CD8-positive, alpha-beta memory T cell (primary cell): ENCODE results near the gene WFS1. TPM values are rescaled to one million over a fixed set of nuclear protein-coding genes. Genes with fewer than 3 reads are reported as not detected.

ENCODE experiments used
- CTCF ChIA-PET: fragments of 350-600 bp; sonication (Branson Sonifier 250); formaldehyde crosslinking; loops from one replicate; lab custom pipeline; 2021; ENCODE audit warnings: antibody characterized with exemption; lab: Charles Lee
- POLR2A ChIA-PET: fragments of 350-600 bp; sonication (Branson Sonifier 250); formaldehyde crosslinking; loops from one replicate; lab custom pipeline; 2021; ENCODE audit warnings: antibody characterized with exemption; lab: Charles Lee
- DNase-seq, 5 donors: peaks; one replicate each; pipeline versions ENCODE4 v3.0.0 to v3.0.0-alpha.2; 2020 to 2022; ENCODE audit warnings: mixed read lengths in 1 of 5
- H3K27ac ChIP-seq: one replicate; pipeline ENCODE4 v1.7.0; 2013; ENCODE audit warnings: low read depth, mild to moderate bottlenecking, low read length, moderate library complexity
- H3K27me3 ChIP-seq: 2 replicates; pipeline ENCODE4 v1.7.0; 2013; ENCODE audit warnings: low read length, mild to moderate bottlenecking; ENCODE audit not compliant: insufficient read depth, poor library complexity, severe bottlenecking
- H3K36me3 ChIP-seq: 2 replicates; pipeline ENCODE4 v1.7.0; 2013; ENCODE audit warnings: mild to moderate bottlenecking, low read length, moderate library complexity; ENCODE audit not compliant: insufficient read depth
- H3K4me1 ChIP-seq: 2 replicates; pipeline ENCODE4 v1.7.0; 2013; ENCODE audit warnings: mild to moderate bottlenecking, low read length, moderate library complexity; ENCODE audit not compliant: insufficient read depth
- H3K4me3 ChIP-seq: 2 replicates; pipeline ENCODE4 v1.7.0; 2013; ENCODE audit warnings: mild to moderate bottlenecking, low read length
- H3K9me3 ChIP-seq: 2 replicates; pipeline ENCODE4 v1.7.0; 2013; ENCODE audit warnings: mild to moderate bottlenecking, low read length
- H3K27ac Mint-ChIP-seq, 8 donors: one replicate each; pipeline ENCODE4 v1.8.0; 2020 to 2021; ENCODE audit warnings: mixed read lengths in 8 of 8, mild to moderate bottlenecking in 6 of 8, inconsistent platforms in 3 of 8, moderate library complexity in 3 of 8
- H3K27me3 Mint-ChIP-seq, 2 donors: one replicate each; pipeline ENCODE4 v1.8.0; 2020 to 2021; ENCODE audit warnings: mixed read lengths in 2 of 2, mild to moderate bottlenecking in 1 of 2, moderate library complexity in 1 of 2
- H3K36me3 Mint-ChIP-seq, 3 donors: one replicate each; pipeline ENCODE4 v1.8.0; 2020 to 2021; ENCODE audit warnings: mixed read lengths in 3 of 3, inconsistent platforms in 1 of 3, mild to moderate bottlenecking in 1 of 3
- H3K4me1 Mint-ChIP-seq, 3 donors: one replicate each; pipeline ENCODE4 v1.8.0; 2020 to 2021; ENCODE audit warnings: mixed read lengths in 3 of 3, inconsistent platforms in 1 of 3, mild to moderate bottlenecking in 1 of 3
- H3K4me3 Mint-ChIP-seq, 7 donors: one replicate each; pipeline ENCODE4 v1.8.0; 2020 to 2021; ENCODE audit warnings: mixed read lengths in 7 of 7, mild to moderate bottlenecking in 6 of 7, moderate library complexity in 4 of 7, inconsistent platforms in 2 of 7
- H3K9me3 Mint-ChIP-seq, 5 donors: one replicate each; pipeline ENCODE4 v1.8.0; 2020 to 2022; ENCODE audit warnings: mixed read lengths in 5 of 5, mild to moderate bottlenecking in 3 of 5, moderate library complexity in 2 of 5, inconsistent platforms in 1 of 5
- polyA plus RNA-seq: library from polyadenylated mRNA; unstranded; fragments of 300-500 nt; fragmentation: Illumina TruSeq; gene quantifications from one replicate; pipeline ENCODE4 v1.2.3, GENCODE V29; 2021
- total RNA-seq, 2 experiments: library from RNA; stranded (reverse); gene quantifications; one replicate each; pipeline ENCODE4 v1.2.3, GENCODE V29; 2021

WFS1 gene
- total and polyA plus RNA-seq, 3 experiments from 2014 or later, result 3.4 to 5.1 (median 5.1) TPM

- H3K27ac ChIP-seq, result no peak overlapping the region
- peaks cover 0 to 3% of the 10 kb centered on the region in 2 donors for H3K27me3 Mint-ChIP-seq
- H3K9me3 Mint-ChIP-seq, result no peaks in the 10 kb centered on the region
- peak overlapping the region in 3 of 7 donors; percentile 35 to 81 (median 42) for H3K4me3 Mint-ChIP-seq
- CTCF ChIA-PET, result no interaction called here
- no peaks in the 10 kb centered on the region for H3K36me3 ChIP-seq
- no peak overlapping the region for H3K4me3 ChIP-seq
- peaks cover 5% of the 10 kb centered on the region for H3K4me1 ChIP-seq
- peaks cover 9 to 22% (median 12%) of the 10 kb centered on the region in 3 donors for H3K4me1 Mint-ChIP-seq
- DNase-seq, result no peak
- no peaks in the 10 kb centered on the region for H3K27me3 ChIP-seq
- peaks cover 0 to 1% (median 0%) of the 10 kb centered on the region in 3 donors for H3K36me3 Mint-ChIP-seq
- H3K27ac Mint-ChIP-seq, result no peak overlapping the region
- POLR2A ChIA-PET, result no interaction called here
- H3K9me3 ChIP-seq, result no peaks in the 10 kb centered on the region
These were observed 3.4 kb downstream of the WFS1 start for GRCh38 chr4:6272863-6273660.

GRCh38 chr4:6273661-6273990 is 4.0 kb downstream of the WFS1 start:
- no peak for DNase-seq
- H3K4me1 Mint-ChIP-seq, result peaks cover 9 to 26% (median 16%) of the 10 kb centered on the region in 3 donors
- ChIA-PET POLR2A (no interaction called here), CTCF (no interaction called here)
- Histone ChIP-seq H3K9me3 (no peaks in the 10 kb centered on the region), H3K27ac (no peak overlapping the region), H3K27me3 (no peaks in the 10 kb centered on the region), H3K4me3 (no peak overlapping the region), H3K36me3 (no peaks in the 10 kb centered on the region), H3K4me1 (peaks cover 10% of the 10 kb centered on the region)
- H3K27me3 Mint-ChIP-seq, result peaks cover 0 to 1% of the 10 kb centered on the region in 2 donors
- no peaks in the 10 kb centered on the region for H3K9me3 Mint-ChIP-seq
- peaks cover 0 to 2% (median 0%) of the 10 kb centered on the region in 3 donors for H3K36me3 Mint-ChIP-seq
- no peak overlapping the region for H3K4me3 Mint-ChIP-seq
- H3K27ac Mint-ChIP-seq, result no peak overlapping the region

- no peak overlapping the region for H3K27ac ChIP-seq
- H3K9me3 ChIP-seq, result no peaks in the 10 kb centered on the region
- no peak overlapping the region for H3K27ac Mint-ChIP-seq
- H3K36me3 ChIP-seq, result no peaks in the 10 kb centered on the region
- no peak overlapping the region for H3K4me3 ChIP-seq
- no peaks in the 10 kb centered on the region for H3K27me3 ChIP-seq
- peaks cover 0 to 2% (median 0%) of the 10 kb centered on the region in 3 donors for H3K36me3 Mint-ChIP-seq
- DNase-seq, result no peak
- H3K9me3 Mint-ChIP-seq, result no peaks in the 10 kb centered on the region
- CTCF ChIA-PET, result interaction anchor here (1.7 kb wide), 1 partner anchor 24 kb away, joined by 6 read pairs; no protein-coding TSS in a partner anchor
- POLR2A ChIA-PET, result interaction anchor here (0.5 kb wide), 1 partner anchor 673 kb away, joined by 3 read pairs; no protein-coding TSS in a partner anchor
- H3K4me1 Mint-ChIP-seq, result peaks cover 7 to 26% (median 13%) of the 10 kb centered on the region in 3 donors
- H3K4me1 ChIP-seq, result peaks cover 15% of the 10 kb centered on the region
- no peak overlapping the region for H3K4me3 Mint-ChIP-seq
- H3K27me3 Mint-ChIP-seq, result no peaks in the 10 kb centered on the region
These were observed 5.7 kb downstream of the WFS1 start for GRCh38 chr4:6275351-6275750.

- H3K36me3 ChIP-seq, result no peaks in the 10 kb centered on the region
- H3K9me3 ChIP-seq, result no peaks in the 10 kb centered on the region
- peaks cover 11% of the 10 kb centered on the region for H3K4me1 ChIP-seq
- Mint-ChIP-seq H3K4me3 (no peak overlapping the region), H3K36me3 (peaks cover 0 to 1% (median under 1%) of the 10 kb centered on the region in 3 donors), H3K27me3 (no peaks in the 10 kb centered on the region), H3K4me1 (peaks cover 4 to 18% (median 8%) of the 10 kb centered on the region in 3 donors), H3K27ac (no peak overlapping the region), H3K9me3 (no peaks in the 10 kb centered on the region)
- ChIA-PET POLR2A (interaction anchor here (0.5 kb wide), 1 partner anchor 673 kb away, joined by 3 read pairs; no protein-coding TSS in a partner anchor), CTCF (interaction anchor here (1.7 kb wide), 1 partner anchor 25 kb away, joined by 6 read pairs; no protein-coding TSS in a partner anchor)
- H3K27ac ChIP-seq, result no peak overlapping the region
- H3K4me3 ChIP-seq, result no peak overlapping the region
- no peaks in the 10 kb centered on the region for H3K27me3 ChIP-seq
- no peak for DNase-seq
These were observed 6.5 kb downstream of the WFS1 start for GRCh38 chr4:6275898-6276806.

GRCh38 chr4:6277139-6277802 is 7.6 kb downstream of the WFS1 start:
- Mint-ChIP-seq H3K27ac (peak overlapping the region in 1 of 8 donors; percentile 65), H3K27me3 (no peaks in the 10 kb centered on the region), H3K4me3 (no peak overlapping the region), H3K4me1 (peaks cover 4 to 10% (median 8%) of the 10 kb centered on the region in 3 donors), H3K9me3 (no peaks in the 10 kb centered on the region), H3K36me3 (peaks cover 0 to 1% (median 1%) of the 10 kb centered on the region in 3 donors)
- CTCF ChIA-PET, result interaction anchor here (0.8 kb wide), 1 partner anchor 51 kb away, joined by 4 read pairs; no protein-coding TSS in a partner anchor
- Histone ChIP-seq H3K36me3 (no peaks in the 10 kb centered on the region), H3K9me3 (no peaks in the 10 kb centered on the region), H3K4me1 (peaks cover 11% of the 10 kb centered on the region), H3K27me3 (no peaks in the 10 kb centered on the region), H3K27ac (no peak overlapping the region), H3K4me3 (no peak overlapping the region)
- POLR2A ChIA-PET, result no interaction called here
- no peak for DNase-seq

- Mint-ChIP-seq H3K4me1 (peaks cover 4 to 10% (median 8%) of the 10 kb centered on the region in 3 donors), H3K36me3 (peaks cover 0 to 1% (median 1%) of the 10 kb centered on the region in 3 donors), H3K9me3 (no peaks in the 10 kb centered on the region), H3K27ac (peak overlapping the region in 5 of 8 donors; percentile 7 to 77 (median 24)), H3K4me3 (peak overlapping the region in 4 of 7 donors; percentile 21 to 74 (median 50)), H3K27me3 (no peaks in the 10 kb centered on the region)
- POLR2A ChIA-PET, result no interaction called here
- Histone ChIP-seq H3K4me1 (peaks cover 11% of the 10 kb centered on the region), H3K27me3 (no peaks in the 10 kb centered on the region), H3K36me3 (no peaks in the 10 kb centered on the region), H3K27ac (no peak overlapping the region), H3K4me3 (no peak overlapping the region), H3K9me3 (no peaks in the 10 kb centered on the region)
- no peak for DNase-seq
- CTCF ChIA-PET, result interaction anchor here (0.8 to 1.8 kb wide), 3 partner anchors 27 to 50 kb away, joined by 4 to 5 read pairs (median 5); no protein-coding TSS in a partner anchor
These were observed 8.5 kb downstream of the WFS1 start for GRCh38 chr4:6277935-6278800.

- ChIA-PET CTCF (interaction anchor here (1.2 to 1.8 kb wide), 2 partner anchors 28 to 49 kb away, joined by 5 read pairs; no protein-coding TSS in a partner anchor), POLR2A (no interaction called here)
- Histone ChIP-seq H3K9me3 (no peaks in the 10 kb centered on the region), H3K27ac (no peak overlapping the region), H3K36me3 (no peaks in the 10 kb centered on the region), H3K4me1 (peaks cover 11% of the 10 kb centered on the region), H3K4me3 (no peak overlapping the region), H3K27me3 (no peaks in the 10 kb centered on the region)
- no peaks in the 10 kb centered on the region for H3K9me3 Mint-ChIP-seq
- H3K4me3 Mint-ChIP-seq, result peak overlapping the region in 3 of 7 donors; percentile 21 to 56 (median 44)
- DNase-seq, result no peak
- peak overlapping the region in 4 of 8 donors; percentile 7 to 77 (median 26) for H3K27ac Mint-ChIP-seq
- no peaks in the 10 kb centered on the region for H3K27me3 Mint-ChIP-seq
- H3K4me1 Mint-ChIP-seq, result peaks cover 4 to 10% (median 8%) of the 10 kb centered on the region in 3 donors
- H3K36me3 Mint-ChIP-seq, result peaks cover 0 to 1% (median 1%) of the 10 kb centered on the region in 3 donors
These were observed 9.1 kb downstream of the WFS1 start for GRCh38 chr4:6278801-6279197.
